ENCODE measurements around the gene TRAF2. TPM values are rescaled to one million over a fixed set of nuclear protein-coding genes. Genes with fewer than 3 reads are reported as not detected.

TRAF2 gene
- total and polyA plus RNA-seq, 2 of the 13 experiments (the other 11 are each of a cell fraction or from before 2014, with no cell fraction given), result 12.4 to 13.6 TPM

DNA sequence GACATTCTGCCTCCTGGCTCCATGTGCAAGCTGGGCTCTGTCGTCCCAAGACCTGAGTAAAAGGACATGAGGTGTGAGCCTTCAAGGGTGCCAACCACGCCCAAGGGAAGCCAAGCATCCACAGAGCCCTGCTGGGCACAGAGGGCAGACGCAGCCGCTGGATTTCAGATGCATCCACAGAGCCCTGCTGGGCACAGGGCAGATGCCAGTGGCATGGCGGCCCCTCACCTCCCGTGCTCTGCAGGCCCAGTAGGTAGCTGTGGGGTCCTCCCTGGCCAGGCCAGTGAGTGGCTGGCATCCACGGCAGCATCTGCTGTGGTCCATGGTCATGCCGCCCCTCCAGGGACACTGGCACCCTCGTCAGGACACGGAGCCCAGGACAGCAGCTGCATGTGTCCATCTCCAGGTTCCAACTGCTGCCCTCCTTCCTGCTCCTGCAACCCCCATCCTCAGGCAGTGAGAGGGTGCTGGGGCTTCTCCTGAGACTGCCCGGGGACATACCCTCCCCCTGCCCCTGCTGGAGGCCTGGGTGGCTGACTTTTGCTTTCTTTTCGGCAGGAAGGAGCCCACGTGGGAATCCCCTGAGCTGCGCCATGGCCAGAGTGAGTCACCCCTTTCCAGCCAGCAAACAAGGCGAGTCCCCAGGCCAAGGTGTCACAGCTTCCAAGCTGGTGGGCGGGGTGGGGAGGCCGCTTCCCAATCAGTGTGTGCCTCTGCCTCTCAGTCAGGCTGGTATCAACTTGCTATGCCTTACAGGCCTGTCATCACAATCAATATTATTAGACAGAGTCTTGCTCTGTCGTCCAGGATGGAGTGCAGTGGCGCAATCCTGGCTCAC, 4.0 kb upstream of the TRAF2 start (continued):
- TF ChIP-seq, protein P1, sequence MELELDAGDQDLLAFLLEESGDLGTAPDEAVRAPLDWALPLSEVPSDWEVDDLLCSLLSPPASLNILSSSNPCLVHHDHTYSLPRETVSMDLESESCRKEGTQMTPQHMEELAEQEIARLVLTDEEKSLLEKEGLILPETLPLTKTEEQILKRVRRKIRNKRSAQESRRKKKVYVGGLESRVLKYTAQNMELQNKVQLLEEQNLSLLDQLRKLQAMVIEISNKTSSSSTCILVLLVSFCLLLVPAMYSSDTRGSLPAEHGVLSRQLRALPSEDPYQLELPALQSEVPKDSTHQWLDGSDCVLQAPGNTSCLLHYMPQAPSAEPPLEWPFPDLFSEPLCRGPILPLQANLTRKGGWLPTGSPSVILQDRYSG (CRISPR knock-in tag; IDR thresholded peaks at IDR 0.05), result no peak
- no peak for TF ChIP-seq RFXAP (CRISPR knock-in tag; IDR thresholded peaks at IDR 0.05; ENCODE audit: borderline replicate concordance)
- TF ChIP-seq ZIK1 (CRISPR knock-in tag; IDR thresholded peaks at IDR 0.05; ENCODE audit: borderline replicate concordance, low read depth), result no peak
- TF ChIP-seq ZNF256 (CRISPR knock-in tag; conservative IDR thresholded peaks at IDR 0.05), result no peak
- TF ChIP-seq ZNF775 (CRISPR knock-in tag; IDR thresholded peaks at IDR 0.05; ENCODE audit: borderline replicate concordance), result no peak
- no peak for TF ChIP-seq ZNF549 (CRISPR knock-in tag; IDR thresholded peaks at IDR 0.05)
- TF ChIP-seq ZNF431 (CRISPR knock-in tag; IDR thresholded peaks at IDR 0.05; ENCODE audit: borderline replicate concordance, low read depth), result peak; percentile 6; the same call in 1 of the 2 replicates
- TF ChIP-seq CREB1 (IDR thresholded peaks at IDR 0.05), result peak; percentile 79
- peak; percentile 81 for TF ChIP-seq CREB1 (CRISPR knock-in tag; IDR thresholded peaks at IDR 0.05)
- TF ChIP-seq, protein P2, sequence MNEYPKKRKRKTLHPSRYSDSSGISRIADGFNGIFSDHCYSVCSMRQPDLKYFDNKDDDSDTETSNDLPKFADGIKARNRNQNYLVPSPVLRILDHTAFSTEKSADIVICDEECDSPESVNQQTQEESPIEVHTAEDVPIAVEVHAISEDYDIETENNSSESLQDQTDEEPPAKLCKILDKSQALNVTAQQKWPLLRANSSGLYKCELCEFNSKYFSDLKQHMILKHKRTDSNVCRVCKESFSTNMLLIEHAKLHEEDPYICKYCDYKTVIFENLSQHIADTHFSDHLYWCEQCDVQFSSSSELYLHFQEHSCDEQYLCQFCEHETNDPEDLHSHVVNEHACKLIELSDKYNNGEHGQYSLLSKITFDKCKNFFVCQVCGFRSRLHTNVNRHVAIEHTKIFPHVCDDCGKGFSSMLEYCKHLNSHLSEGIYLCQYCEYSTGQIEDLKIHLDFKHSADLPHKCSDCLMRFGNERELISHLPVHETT (CRISPR knock-in tag; conservative IDR thresholded peaks at IDR 0.05), result peak; percentile 49; the same call in 1 of the 2 replicates
- no peak for TF ChIP-seq MBD4 (IDR thresholded peaks at IDR 0.05; ENCODE audit: borderline replicate concordance, low read length)
- no peak for TF ChIP-seq ZFP36L2 (CRISPR knock-in tag; IDR thresholded peaks at IDR 0.05)
- TF ChIP-seq CBX5 (CRISPR knock-in tag; IDR thresholded peaks at IDR 0.05; ENCODE audit: borderline replicate concordance), result peak; percentile 71; the same call in 1 of the 2 replicates
- TF ChIP-seq ZNF724P (CRISPR knock-in tag; IDR thresholded peaks at IDR 0.05; ENCODE audit: borderline replicate concordance), result 0 out of 2 replicates have a peak, but pooled peaks have one; percentile 32
- peak; percentile 91 for TF ChIP-seq ZNF121 (CRISPR knock-in tag; IDR thresholded peaks at IDR 0.05)
- peak; percentile 94 for TF ChIP-seq HNRNPL (IDR thresholded peaks at IDR 0.05; ENCODE audit: low read depth, low read length)
- peak; percentile 60; the same call in 1 of the 2 replicates for TF ChIP-seq TSC22D2 (CRISPR knock-in tag; IDR thresholded peaks at IDR 0.05; ENCODE audit: borderline replicate concordance)
- peak; percentile 18; the same call in 1 of the 2 replicates for TF ChIP-seq ZNF274 (CRISPR knock-in tag; IDR thresholded peaks at IDR 0.05)
- TF ChIP-seq NFE2L1 (CRISPR knock-in tag; IDR thresholded peaks at IDR 0.05; ENCODE audit: borderline replicate concordance), result no peak
- TF ChIP-seq MYNN (CRISPR knock-in tag; IDR thresholded peaks at IDR 0.05; ENCODE audit: low read depth), result no peak
- TF ChIP-seq, protein P3, sequence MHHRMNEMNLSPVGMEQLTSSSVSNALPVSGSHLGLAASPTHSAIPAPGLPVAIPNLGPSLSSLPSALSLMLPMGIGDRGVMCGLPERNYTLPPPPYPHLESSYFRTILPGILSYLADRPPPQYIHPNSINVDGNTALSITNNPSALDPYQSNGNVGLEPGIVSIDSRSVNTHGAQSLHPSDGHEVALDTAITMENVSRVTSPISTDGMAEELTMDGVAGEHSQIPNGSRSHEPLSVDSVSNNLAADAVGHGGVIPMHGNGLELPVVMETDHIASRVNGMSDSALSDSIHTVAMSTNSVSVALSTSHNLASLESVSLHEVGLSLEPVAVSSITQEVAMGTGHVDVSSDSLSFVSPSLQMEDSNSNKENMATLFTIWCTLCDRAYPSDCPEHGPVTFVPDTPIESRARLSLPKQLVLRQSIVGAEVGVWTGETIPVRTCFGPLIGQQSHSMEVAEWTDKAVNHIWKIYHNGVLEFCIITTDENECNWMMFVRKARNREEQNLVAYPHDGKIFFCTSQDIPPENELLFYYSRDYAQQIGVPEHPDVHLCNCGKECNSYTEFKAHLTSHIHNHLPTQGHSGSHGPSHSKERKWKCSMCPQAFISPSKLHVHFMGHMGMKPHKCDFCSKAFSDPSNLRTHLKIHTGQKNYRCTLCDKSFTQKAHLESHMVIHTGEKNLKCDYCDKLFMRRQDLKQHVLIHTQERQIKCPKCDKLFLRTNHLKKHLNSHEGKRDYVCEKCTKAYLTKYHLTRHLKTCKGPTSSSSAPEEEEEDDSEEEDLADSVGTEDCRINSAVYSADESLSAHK (CRISPR knock-in tag; IDR thresholded peaks at IDR 0.05; ENCODE audit: borderline replicate concordance), result no peak
- TF ChIP-seq ZFP90 (CRISPR knock-in tag; IDR thresholded peaks at IDR 0.05; ENCODE audit: borderline replicate concordance), result no peak; the same call in 1 of the 2 replicates
- TF ChIP-seq, protein P4, sequence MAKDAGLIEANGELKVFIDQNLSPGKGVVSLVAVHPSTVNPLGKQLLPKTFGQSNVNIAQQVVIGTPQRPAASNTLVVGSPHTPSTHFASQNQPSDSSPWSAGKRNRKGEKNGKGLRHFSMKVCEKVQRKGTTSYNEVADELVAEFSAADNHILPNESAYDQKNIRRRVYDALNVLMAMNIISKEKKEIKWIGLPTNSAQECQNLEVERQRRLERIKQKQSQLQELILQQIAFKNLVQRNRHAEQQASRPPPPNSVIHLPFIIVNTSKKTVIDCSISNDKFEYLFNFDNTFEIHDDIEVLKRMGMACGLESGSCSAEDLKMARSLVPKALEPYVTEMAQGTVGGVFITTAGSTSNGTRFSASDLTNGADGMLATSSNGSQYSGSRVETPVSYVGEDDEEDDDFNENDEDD (CRISPR knock-in tag; IDR thresholded peaks at IDR 0.05; ENCODE audit: borderline replicate concordance), result peak; percentile 65; the same call in 1 of the 2 replicates
- no peak for TF ChIP-seq ZNF232 (CRISPR knock-in tag; IDR thresholded peaks at IDR 0.05; ENCODE audit: borderline replicate concordance)
